Measurements from ENCODE around the gene PXYLP1. TPM values are rescaled to one million over a fixed set of nuclear protein-coding genes. Genes with fewer than 3 reads are reported as not detected.

Gene PXYLP1
- total and polyA plus RNA-seq, 9 of the 15 experiments (the other 6 are each of a cell fraction or from before 2014, with no cell fraction given): 0.80 to 2.9 (median 1.3) TPM

GRCh38 chr3:141286856-141287255, 55.2 kb downstream of the PXYLP1 start:
- in situ Hi-C loops (cut with MboI) (no loop called here), intact Hi-C loops (cut with micrococcal nuclease) (no loop called here)
- TF ChIP-seq STAT5A (IDR thresholded peaks at IDR 0.05; ENCODE audit: borderline replicate concordance, low read length): no peak
- TF ChIP-seq SMC3 (conservative IDR thresholded peaks at IDR 0.05; ENCODE audit: insufficient read depth, low read depth, low read length): no peak
- no peak for TF ChIP-seq BCL6 (CRISPR knock-in tag; IDR thresholded peaks at IDR 0.05)
- no peak for TF ChIP-seq MBD2 (IDR thresholded peaks at IDR 0.05; ENCODE audit: borderline replicate concordance, low read depth)
- no peak for TF ChIP-seq MAX (CRISPR knock-in tag; IDR thresholded peaks at IDR 0.05)
- no peak for TF ChIP-seq ZFP91 (CRISPR knock-in tag; IDR thresholded peaks at IDR 0.05)
- TF ChIP-seq SFPQ (IDR thresholded peaks at IDR 0.05; ENCODE audit: low read depth, low read length): no peak
- TF ChIP-seq POLR2H (tag; IDR thresholded peaks at IDR 0.05; ENCODE audit: low read depth): no peak
- TF ChIP-seq KLF16 (IDR thresholded peaks at IDR 0.05): no peak
- no peak overlapping the region for H3K9ac ChIP-seq (ENCODE audit: insufficient read depth in 1 of 2, low read depth in 2 of 2, low read length in 2 of 2)
- ChIA-PET CTCF (ENCODE audit: low intra/inter-chr PET ratio) (no interaction called here), POLR2A (interaction anchor here (0.8 kb wide), 1 partner anchor 20 kb away, joined by 4 read pairs; no protein-coding TSS in a partner anchor)
- peak overlapping the region; percentile 12; the same call in 1 of the 2 replicates for H2AFZ ChIP-seq (ENCODE audit: low read depth, low read length)
- 39% methylated on average over 11 of the region's 14 CpGs for WGBS (ENCODE audit: insufficient coverage, low coverage, missing lambda C conversion rate)
- no peaks in the 10 kb centered on the region for H3K9me1 ChIP-seq (ENCODE audit: control insufficient read depth, insufficient read depth, low read length)
- BruUV-seq (replicated peaks): no TSS peak
- H3K27me3 ChIP-seq (ENCODE audit: control insufficient read depth in 2 of 2, insufficient read depth in 2 of 2, low read length in 2 of 2): peaks cover 0 to 4% of the 10 kb centered on the region in 2 experiments; a peak in 1 of 5 replicates
- H3K27ac ChIP-seq (ENCODE audit: extremely low read depth, low read depth, low read length): no peak overlapping the region
- H3K79me2 ChIP-seq (ENCODE audit: control insufficient read depth, insufficient read depth, low read length): no peaks in the 10 kb centered on the region
- H4K20me1 ChIP-seq (replicated peaks; ENCODE audit: control insufficient read depth, insufficient read depth, low read length): 0 out of 2 replicates have a peak, but pooled peaks cover under 1% of the 10 kb centered on the region
- H3K9me3 ChIP-seq (replicated peaks; ENCODE audit: control insufficient read depth, insufficient read depth, low read depth, low read length): no peaks in the 10 kb centered on the region
- no peaks in the 10 kb centered on the region for H3K36me3 ChIP-seq (ENCODE audit: control insufficient read depth, insufficient read depth, low read length)
- FAIRE-seq (no peak), ATAC-seq (no peak; the same call in 2 of the 3 replicates), DNase-seq (ENCODE audit: extremely low read depth in 1 of 4, low spot score in 3 of 4) (no peak)
- H3K4me2 ChIP-seq (ENCODE audit: insufficient read depth, low read length): no peak overlapping the region
- H3K4me3 ChIP-seq: no peak overlapping the region
- peaks cover 7% of the 10 kb centered on the region in 2 experiments; a peak in 4 of 5 replicates for H3K4me1 ChIP-seq (replicated peaks in 1 of 2; ENCODE audit: control insufficient read depth in 2 of 2, insufficient read depth in 2 of 2, low read length in 2 of 2)

Data from K562 (cell line).